SKM-1 treated with dmso at 0.1 percent for 144 hours (cell line): ENCODE data around the gene NCBP1.

Source experiments
- DNase-seq: peaks from one replicate; lab custom pipeline; 2025; ENCODE audit not compliant: unreplicated experiment; lab: John Stamatoyannopoulos, UW

Gene NCBP1

GRCh38 chr9:97706246-97706645, 72.6 kb downstream of the NCBP1 start:
- no peak for DNase-seq

- peak; percentile 33 for DNase-seq
Observed at GRCh38 chr9:97710356-97711222, 77.0 kb downstream of the NCBP1 start.

GRCh38 chr9:97711223-97711626, 77.6 kb downstream of the NCBP1 start:
- DNase-seq = no peak

DNA sequence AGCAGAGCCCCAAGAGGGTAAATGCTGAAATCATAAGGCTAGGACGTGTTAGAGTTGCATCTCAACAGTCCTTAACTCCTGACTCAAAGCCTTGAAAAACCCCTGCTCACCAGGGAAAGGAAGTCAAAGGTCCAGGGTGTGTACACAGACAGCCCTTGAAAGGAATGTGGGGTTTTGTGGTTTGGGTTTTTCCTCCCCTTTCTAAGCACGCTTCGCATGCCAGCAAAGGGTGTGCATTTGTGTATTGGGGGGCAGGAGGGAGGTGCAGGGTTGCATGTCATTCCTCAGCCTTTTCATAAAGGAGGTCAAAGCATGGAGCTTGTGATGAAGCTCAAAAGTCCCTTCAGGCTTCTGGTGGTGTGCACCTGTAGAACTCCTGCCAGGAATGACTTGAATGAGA, 80.8 kb downstream of the NCBP1 start:
- no peak for DNase-seq

GRCh38 chr9:97717866-97718265, 84.2 kb downstream of the NCBP1 start:
- DNase-seq = no peak

- no peak for DNase-seq
Observed at GRCh38 chr9:97721396-97721795, 87.8 kb downstream of the NCBP1 start.

GRCh38 chr9:97722331-97722730, 88.7 kb downstream of the NCBP1 start:
- DNase-seq = no peak
